ENCODE measurements around the gene MLH1. TPM values are rescaled to one million over a fixed set of nuclear protein-coding genes. Genes with fewer than 3 reads are reported as not detected.

The MLH1 gene
- total RNA-seq, 2 experiments from 2014 or later = 18.9 to 23.8 TPM

- ChIA-PET CTCF (no interaction called here), POLR2A (no interaction called here)
- no peaks in the 10 kb centered on the region for H3K9me3 ChIP-seq (ENCODE audit: control insufficient read depth in 1 of 2, insufficient read depth in 1 of 2, low read length in 2 of 2)
- no peak overlapping the region for H3K27ac Mint-ChIP-seq
- H3K27ac ChIP-seq (ENCODE audit: low read depth in 1 of 2, low read length in 2 of 2) = no peak overlapping the region
- intact Hi-C loops (cut with DNase I, micrococcal nuclease) = no loop called here
- H3K36me3 Mint-ChIP-seq (ENCODE audit: low read depth) = peaks cover 77% of the 10 kb centered on the region
- H3K4me1 ChIP-seq (ENCODE audit: insufficient read depth, low read length) = no peaks in the 10 kb centered on the region
- ATAC-seq (ENCODE audit: poor library complexity) = no peak
- no peaks in the 10 kb centered on the region for H3K27me3 ChIP-seq (ENCODE audit: control insufficient read depth in 1 of 2, insufficient read depth in 2 of 2, low read length in 2 of 2)
- no peak overlapping the region for H3K4me3 Mint-ChIP-seq
- DNase-seq = no peak
- H3K9me3 Mint-ChIP-seq = no peaks in the 10 kb centered on the region
- peaks cover 17% of the 10 kb centered on the region for H3K36me3 ChIP-seq (ENCODE audit: insufficient read depth, low read length)
- H3K4me1 Mint-ChIP-seq (ENCODE audit: low read depth) = no peaks in the 10 kb centered on the region
- TF ChIP-seq, protein P1, sequence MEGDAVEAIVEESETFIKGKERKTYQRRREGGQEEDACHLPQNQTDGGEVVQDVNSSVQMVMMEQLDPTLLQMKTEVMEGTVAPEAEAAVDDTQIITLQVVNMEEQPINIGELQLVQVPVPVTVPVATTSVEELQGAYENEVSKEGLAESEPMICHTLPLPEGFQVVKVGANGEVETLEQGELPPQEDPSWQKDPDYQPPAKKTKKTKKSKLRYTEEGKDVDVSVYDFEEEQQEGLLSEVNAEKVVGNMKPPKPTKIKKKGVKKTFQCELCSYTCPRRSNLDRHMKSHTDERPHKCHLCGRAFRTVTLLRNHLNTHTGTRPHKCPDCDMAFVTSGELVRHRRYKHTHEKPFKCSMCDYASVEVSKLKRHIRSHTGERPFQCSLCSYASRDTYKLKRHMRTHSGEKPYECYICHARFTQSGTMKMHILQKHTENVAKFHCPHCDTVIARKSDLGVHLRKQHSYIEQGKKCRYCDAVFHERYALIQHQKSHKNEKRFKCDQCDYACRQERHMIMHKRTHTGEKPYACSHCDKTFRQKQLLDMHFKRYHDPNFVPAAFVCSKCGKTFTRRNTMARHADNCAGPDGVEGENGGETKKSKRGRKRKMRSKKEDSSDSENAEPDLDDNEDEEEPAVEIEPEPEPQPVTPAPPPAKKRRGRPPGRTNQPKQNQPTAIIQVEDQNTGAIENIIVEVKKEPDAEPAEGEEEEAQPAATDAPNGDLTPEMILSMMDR (IDR thresholded peaks at IDR 0.05) = no peak
- no peaks in the 10 kb centered on the region for H3K27me3 Mint-ChIP-seq
- H3K4me3 ChIP-seq (ENCODE audit: low read length) = no peak overlapping the region
Measured at GRCh38 chr3:37075955-37076354, 82.6 kb downstream of the MLH1 start.

DNA sequence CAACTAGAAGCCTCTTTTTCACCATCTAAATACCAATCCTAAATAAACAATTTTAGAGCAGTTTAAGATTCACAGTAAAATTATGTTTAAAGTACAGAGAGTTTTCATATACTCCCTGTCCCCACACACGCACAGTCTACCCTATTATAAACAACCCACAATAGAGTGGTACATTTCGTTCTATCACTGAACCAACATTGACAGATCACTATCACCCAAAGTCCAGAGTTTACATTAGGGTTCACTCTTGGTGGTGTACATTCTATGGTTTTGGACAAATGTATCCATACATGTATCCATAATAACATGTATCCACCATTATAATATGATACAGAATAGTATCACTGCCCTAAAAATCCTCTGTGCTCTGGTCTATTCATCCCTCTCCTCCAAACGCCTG is 89.0 kb downstream of the MLH1 start:
- no peak for DNase-seq
- no peaks in the 10 kb centered on the region for H3K4me1 Mint-ChIP-seq (ENCODE audit: low read depth)
- Histone ChIP-seq H3K4me3 (ENCODE audit: low read length) (no peak overlapping the region), H3K27ac (ENCODE audit: low read depth in 1 of 2, low read length in 2 of 2) (no peak overlapping the region), H3K36me3 (ENCODE audit: insufficient read depth, low read length) (peaks cover 11% of the 10 kb centered on the region), H3K9me3 (ENCODE audit: control insufficient read depth in 1 of 2, insufficient read depth in 1 of 2, low read length in 2 of 2) (no peaks in the 10 kb centered on the region), H3K4me1 (ENCODE audit: insufficient read depth, low read length) (no peaks in the 10 kb centered on the region), H3K27me3 (ENCODE audit: control insufficient read depth in 1 of 2, insufficient read depth in 2 of 2, low read length in 2 of 2) (no peaks in the 10 kb centered on the region)
- ChIA-PET CTCF (no interaction called here), POLR2A (no interaction called here)
- intact Hi-C loops (cut with DNase I, micrococcal nuclease) = no loop called here
- H3K9me3 Mint-ChIP-seq = no peaks in the 10 kb centered on the region
- no peak for ATAC-seq (ENCODE audit: poor library complexity)
- TF ChIP-seq, protein P1 (IDR thresholded peaks at IDR 0.05) = no peak
- no peak overlapping the region for H3K27ac Mint-ChIP-seq
- H3K36me3 Mint-ChIP-seq (ENCODE audit: low read depth) = peaks cover 69% of the 10 kb centered on the region
- no peaks in the 10 kb centered on the region for H3K27me3 Mint-ChIP-seq
- no peak overlapping the region for H3K4me3 Mint-ChIP-seq

- H3K27ac Mint-ChIP-seq = no peak overlapping the region
- intact Hi-C loops (cut with DNase I, micrococcal nuclease) = no loop called here
- DNase-seq (no peak), ATAC-seq (ENCODE audit: poor library complexity) (no peak)
- Histone ChIP-seq H3K27ac (ENCODE audit: low read depth in 1 of 2, low read length in 2 of 2) (no peak overlapping the region), H3K9me3 (ENCODE audit: control insufficient read depth in 1 of 2, insufficient read depth in 1 of 2, low read length in 2 of 2) (no peaks in the 10 kb centered on the region), H3K27me3 (ENCODE audit: control insufficient read depth in 1 of 2, insufficient read depth in 2 of 2, low read length in 2 of 2) (no peaks in the 10 kb centered on the region), H3K36me3 (ENCODE audit: insufficient read depth, low read length) (peaks cover 14% of the 10 kb centered on the region), H3K4me3 (ENCODE audit: low read length) (no peak overlapping the region), H3K4me1 (ENCODE audit: insufficient read depth, low read length) (no peaks in the 10 kb centered on the region)
- peaks cover 62% of the 10 kb centered on the region for H3K36me3 Mint-ChIP-seq (ENCODE audit: low read depth)
- POLR2A ChIA-PET = no interaction called here
- CTCF ChIA-PET = no interaction called here
- H3K4me3 Mint-ChIP-seq = no peak overlapping the region
- H3K27me3 Mint-ChIP-seq = no peaks in the 10 kb centered on the region
- no peaks in the 10 kb centered on the region for H3K4me1 Mint-ChIP-seq (ENCODE audit: low read depth)
- TF ChIP-seq, protein P1 (IDR thresholded peaks at IDR 0.05) = no peak
- H3K9me3 Mint-ChIP-seq = no peaks in the 10 kb centered on the region
Measured at GRCh38 chr3:37086918-37087317, 93.6 kb downstream of the MLH1 start.

All from CD4-positive, alpha-beta T cell (primary cell).